GM23248 (cell line): ENCODE measurements around the gene MBNL1.

Experiments
- EZH2 ChIP-seq: fragments of 200-600 bp; sonication (generic); IDR thresholded peaks from 2 replicates; pipeline ENCODE4 v1.6.1; 2018; ENCODE audit warnings: antibody characterized with exemption, mild to moderate bottlenecking; ENCODE audit not compliant: insufficient read depth, poor library complexity, severe bottlenecking
- EZH2phosphoT487 ChIP-seq: fragments of 200-600 bp; sonication (generic); IDR thresholded peaks from 2 replicates; pipeline ENCODE4 v1.6.1; 2018; ENCODE audit warnings: antibody characterized with exemption, moderate library complexity, mild to moderate bottlenecking, low read depth; ENCODE audit not compliant: insufficient read depth

- TF ChIP-seq EZH2 = no peak
- TF ChIP-seq EZH2phosphoT487 = no peak
These were observed 121.9 kb downstream of the MBNL1 start for GRCh38 chr3:152390647-152391046.
